AG04450 (cell line): ENCODE measurements around the gene SDK1. TPM values are rescaled to one million over a fixed set of nuclear protein-coding genes. Genes with fewer than 3 reads are reported as not detected.

Source experiments
- CTCF ChIA-PET: fragments of 300-600, 350-600 bp; formaldehyde crosslinking; extraction: SDS; loops from one replicate; lab custom pipeline; 2022; ENCODE audit warnings: antibody characterized with exemption, inconsistent platforms; lab: Charles Lee
- POLR2A ChIA-PET: fragments of 350-600 bp; formaldehyde crosslinking; extraction: SDS; loops from one replicate; lab custom pipeline; 2021; ENCODE audit warnings: antibody characterized with exemption, inconsistent platforms; lab: Yijun Ruan, JAX
- DNase-seq: peaks from one replicate; pipeline ENCODE4 v3.0.0-alpha.2; 2011; ENCODE audit warnings: low read depth, low spot score
- H3K27ac ChIP-seq: one replicate; pipeline ENCODE4 v1.5.1; 2012; ENCODE audit warnings: low read depth, low read length, control low read depth
- H3K27me3 ChIP-seq: one replicate; pipeline ENCODE4 v1.6.0; 2012; ENCODE audit warnings: low read length; ENCODE audit not compliant: control insufficient read depth, insufficient read depth
- H3K4me3 ChIP-seq: 2 replicates; pipeline ENCODE4 v1.5.1; 2011; ENCODE audit warnings: mild to moderate bottlenecking, low read depth, low read length, control low read depth
- H3K9me3 ChIP-seq: 2 replicates; pipeline ENCODE4 v1.5.1; 2012; ENCODE audit warnings: low read length; ENCODE audit not compliant: control insufficient read depth, insufficient read depth
- polyA plus RNA-seq: library from polyadenylated mRNA; depleted of rRNA; stranded (reverse); fragments of >200 nt; gene quantifications from 2 replicates; pipeline ENCODE4 v1.2.3, GENCODE V29; 2011
- TF ChIP-seq, protein P1 (sequence below): IDR thresholded peaks from 2 replicates; pipeline ENCODE4 v1.5.1; 2011; ENCODE audit warnings: low read depth, low read length, control low read depth, inconsistent platforms

SDK1 gene
- polyA plus RNA-seq, 1 experiment: 2.2 TPM

DNA sequence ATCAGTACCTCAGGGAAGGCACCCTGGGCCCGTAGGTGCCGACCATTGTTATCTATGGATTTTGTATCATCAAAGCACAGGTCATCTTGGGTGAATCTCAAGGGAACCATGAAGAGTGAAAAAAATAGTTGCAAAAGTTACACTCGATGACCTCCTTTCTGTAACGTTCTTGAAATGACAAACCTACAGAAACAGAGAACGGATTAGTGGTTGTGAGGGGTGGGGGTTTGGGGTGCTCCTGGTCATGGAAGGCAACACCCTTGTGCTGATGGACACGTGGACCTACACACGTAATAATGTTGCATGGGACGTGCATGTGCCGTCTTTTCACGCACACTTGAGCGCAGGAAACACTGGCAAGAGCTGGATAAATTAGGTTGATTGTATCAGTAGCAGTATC lies 655.9 kb downstream of the SDK1 start:
- H3K27ac ChIP-seq: no peak overlapping the region
- ChIA-PET POLR2A (no interaction called here), CTCF (no interaction called here)
- no peaks in the 10 kb centered on the region for H3K27me3 ChIP-seq
- H3K9me3 ChIP-seq: peaks cover 41% of the 10 kb centered on the region
- DNase-seq: no peak
- H3K4me3 ChIP-seq: no peak overlapping the region
- TF ChIP-seq, protein P1, sequence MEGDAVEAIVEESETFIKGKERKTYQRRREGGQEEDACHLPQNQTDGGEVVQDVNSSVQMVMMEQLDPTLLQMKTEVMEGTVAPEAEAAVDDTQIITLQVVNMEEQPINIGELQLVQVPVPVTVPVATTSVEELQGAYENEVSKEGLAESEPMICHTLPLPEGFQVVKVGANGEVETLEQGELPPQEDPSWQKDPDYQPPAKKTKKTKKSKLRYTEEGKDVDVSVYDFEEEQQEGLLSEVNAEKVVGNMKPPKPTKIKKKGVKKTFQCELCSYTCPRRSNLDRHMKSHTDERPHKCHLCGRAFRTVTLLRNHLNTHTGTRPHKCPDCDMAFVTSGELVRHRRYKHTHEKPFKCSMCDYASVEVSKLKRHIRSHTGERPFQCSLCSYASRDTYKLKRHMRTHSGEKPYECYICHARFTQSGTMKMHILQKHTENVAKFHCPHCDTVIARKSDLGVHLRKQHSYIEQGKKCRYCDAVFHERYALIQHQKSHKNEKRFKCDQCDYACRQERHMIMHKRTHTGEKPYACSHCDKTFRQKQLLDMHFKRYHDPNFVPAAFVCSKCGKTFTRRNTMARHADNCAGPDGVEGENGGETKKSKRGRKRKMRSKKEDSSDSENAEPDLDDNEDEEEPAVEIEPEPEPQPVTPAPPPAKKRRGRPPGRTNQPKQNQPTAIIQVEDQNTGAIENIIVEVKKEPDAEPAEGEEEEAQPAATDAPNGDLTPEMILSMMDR: no peak

DNA sequence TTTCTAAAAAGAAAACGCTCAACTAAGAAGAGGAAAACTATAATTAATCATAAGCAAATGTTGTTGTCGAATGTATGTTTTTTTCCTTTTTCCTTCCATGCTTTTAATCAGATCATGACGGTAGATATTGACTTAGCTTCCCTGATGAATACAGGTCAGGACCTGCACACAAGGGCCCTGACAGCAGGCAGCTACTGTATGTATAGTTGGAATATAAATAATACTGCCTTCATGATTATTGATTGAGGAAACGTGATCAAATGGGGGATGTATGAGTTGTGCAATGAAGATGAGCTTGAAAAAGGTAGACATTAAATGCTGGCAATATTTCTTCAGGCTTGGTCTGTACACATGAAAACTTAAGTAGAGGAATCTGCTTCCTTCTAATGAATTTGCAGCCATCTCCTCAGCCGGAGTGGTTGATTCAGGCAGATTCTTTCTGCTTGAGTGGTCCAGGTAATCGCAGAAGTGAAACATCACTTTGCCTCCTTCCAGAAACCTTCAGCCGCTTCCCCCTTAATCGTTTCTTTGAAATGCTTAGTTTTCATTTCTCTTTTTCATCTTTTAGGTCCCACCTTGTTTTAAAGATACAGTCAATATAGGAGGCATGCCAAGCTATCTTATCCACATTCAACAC lies 656.5 kb downstream of the SDK1 start:
- ChIA-PET POLR2A (no interaction called here), CTCF (no interaction called here)
- no peaks in the 10 kb centered on the region for H3K27me3 ChIP-seq

DNA sequence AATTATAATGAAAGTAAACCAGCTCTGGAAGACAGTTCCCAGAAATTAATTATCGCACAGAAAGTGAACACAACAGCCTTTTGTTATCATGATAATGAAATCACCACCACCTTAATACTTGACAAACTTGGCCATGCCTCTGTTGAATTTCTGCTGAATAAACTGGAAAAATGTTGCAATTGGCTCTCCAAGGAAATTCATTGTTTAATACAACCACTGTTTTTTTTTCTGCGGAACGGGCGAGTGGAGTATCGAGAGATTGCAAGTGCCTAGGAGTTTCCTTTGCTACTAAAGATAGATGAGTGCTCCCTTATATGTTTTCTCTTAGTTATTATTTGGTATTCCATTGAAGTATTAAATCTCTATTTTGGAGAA lies 657.0 kb downstream of the SDK1 start:
- TF ChIP-seq, protein P1: no peak
- Histone ChIP-seq H3K27me3 (no peaks in the 10 kb centered on the region), H3K4me3 (no peak overlapping the region), H3K27ac (no peak overlapping the region), H3K9me3 (peaks cover 46% of the 10 kb centered on the region)
- ChIA-PET CTCF (no interaction called here), POLR2A (no interaction called here)
- DNase-seq: no peak

More for the DNA sequence above, 656.5 kb downstream of the SDK1 start:
- Histone ChIP-seq H3K27ac (no peak overlapping the region), H3K9me3 (peaks cover 44% of the 10 kb centered on the region), H3K4me3 (no peak overlapping the region)
- no peak for DNase-seq
- TF ChIP-seq, protein P1: no peak

DNA sequence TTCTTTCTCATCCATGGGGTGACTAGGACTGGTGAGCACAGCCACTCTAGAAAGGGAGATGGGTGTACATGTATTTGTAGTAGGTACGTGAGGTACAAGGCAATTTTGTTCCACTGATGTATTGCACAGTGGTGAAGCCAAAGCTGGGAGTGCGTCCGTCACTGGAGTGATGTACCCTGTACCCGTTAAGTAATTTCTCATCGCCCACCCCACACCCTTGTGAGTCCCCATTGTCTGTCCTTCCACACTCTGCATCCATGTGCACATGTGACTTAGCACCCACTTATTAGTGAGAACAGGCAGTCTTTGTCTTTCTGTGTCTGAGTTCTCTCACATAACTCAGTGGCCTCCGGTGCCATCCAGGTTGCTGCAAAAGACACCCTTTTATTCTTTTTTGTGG lies 658.3 kb downstream of the SDK1 start:
- POLR2A ChIA-PET: no interaction called here
- TF ChIP-seq, protein P1: no peak

DNA sequence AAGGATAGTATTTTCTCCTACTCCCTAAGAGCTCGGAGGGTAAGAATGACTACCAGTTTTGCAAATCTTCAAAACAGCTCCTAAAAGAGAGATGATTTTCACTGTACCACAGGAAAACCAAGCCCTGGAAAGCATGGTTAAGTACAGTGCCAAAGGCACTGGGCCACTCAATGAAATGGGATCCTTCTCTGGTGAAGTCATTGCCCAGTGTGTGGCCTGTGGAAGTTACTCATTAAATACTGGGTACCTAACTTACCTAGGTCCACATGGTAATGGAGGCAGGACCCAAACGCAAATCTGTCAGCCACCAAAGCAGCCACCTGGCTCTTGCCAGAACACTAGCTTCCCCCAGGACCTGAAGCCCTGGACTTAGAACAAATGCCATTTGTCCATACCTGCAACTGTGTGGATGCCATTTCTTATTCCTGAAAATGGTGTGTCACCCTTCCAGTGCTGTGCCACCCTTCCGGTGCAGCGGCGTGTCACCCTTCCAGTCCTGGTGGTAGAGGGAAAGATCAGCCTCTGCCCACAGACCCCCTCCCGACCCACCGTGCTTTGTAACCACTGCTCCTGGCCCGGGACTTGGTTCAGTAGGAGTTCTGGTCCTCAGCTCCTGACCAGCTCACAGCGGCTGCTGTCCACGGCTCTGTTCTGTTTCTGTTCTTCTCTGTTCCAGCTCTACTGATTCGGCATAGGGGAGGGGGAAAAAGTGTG lies 659.2 kb downstream of the SDK1 start:
- Histone ChIP-seq H3K4me3 (no peak overlapping the region), H3K27me3 (no peaks in the 10 kb centered on the region), H3K9me3 (peaks cover 43% of the 10 kb centered on the region), H3K27ac (no peak overlapping the region)
- ChIA-PET CTCF (no interaction called here), POLR2A (interaction anchor here (0.6 kb wide), 1 partner anchor 44 kb away, joined by 3 read pairs; no protein-coding TSS in a partner anchor)
- TF ChIP-seq, protein P1: no peak
- no peak for DNase-seq

More for the DNA sequence above, 658.3 kb downstream of the SDK1 start:
- peaks cover 51% of the 10 kb centered on the region for H3K9me3 ChIP-seq
- no peak for DNase-seq
- CTCF ChIA-PET: no interaction called here
- no peak overlapping the region for H3K4me3 ChIP-seq
- no peaks in the 10 kb centered on the region for H3K27me3 ChIP-seq
- H3K27ac ChIP-seq: no peak overlapping the region
